ENCODE results near the gene GRPEL1.

GRPEL1 gene

DNA sequence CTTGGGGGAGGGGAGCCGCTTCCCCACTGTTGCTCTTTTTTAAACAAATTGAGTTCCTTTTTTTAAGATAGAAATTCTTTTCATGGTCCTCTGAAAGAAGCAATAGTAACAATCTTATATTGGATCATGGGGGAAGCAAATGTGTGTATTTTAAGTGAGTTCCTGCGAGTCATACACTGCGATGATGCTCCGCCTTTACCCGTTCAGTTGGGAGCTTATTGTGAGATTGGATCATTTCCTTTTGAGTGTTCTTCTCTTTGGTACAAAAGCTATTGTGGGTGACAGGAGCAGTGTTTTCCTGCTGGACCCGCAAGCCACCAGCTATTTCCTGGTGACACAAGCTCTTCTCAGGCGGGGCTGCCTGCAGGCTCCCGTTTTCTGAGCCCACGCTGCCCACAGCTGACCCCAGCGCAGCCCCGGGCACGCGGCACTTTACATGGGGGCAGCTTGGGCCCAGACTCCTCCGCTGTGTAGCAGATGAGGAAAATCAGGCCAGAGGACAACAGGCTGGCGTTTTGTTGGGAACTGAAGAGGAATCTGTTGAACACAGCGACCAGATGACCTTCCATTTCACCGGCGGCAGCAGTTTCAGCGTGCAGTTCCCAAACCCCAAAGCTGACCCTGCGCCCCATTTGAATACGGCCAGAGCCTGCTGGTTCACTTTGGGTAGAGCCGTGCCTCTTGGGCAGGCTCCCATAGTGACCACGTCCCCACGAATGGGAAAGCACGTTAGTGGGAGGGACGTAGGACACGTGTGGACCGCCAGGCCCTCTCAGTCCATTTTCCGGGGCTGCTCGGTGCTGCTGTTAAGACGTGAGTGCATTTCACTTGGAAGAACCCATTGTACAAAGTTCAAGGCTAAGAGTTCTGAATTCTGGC, 12.5 kb downstream of the GRPEL1 start:
- DNase-seq (ENCODE audit: low read depth) = no peak
- no peak for TF ChIP-seq CTCF (conservative IDR thresholded peaks at IDR 0.05; ENCODE audit: low read length)
- no peak overlapping the region for H3K4me3 ChIP-seq (ENCODE audit: low read length)

DNA sequence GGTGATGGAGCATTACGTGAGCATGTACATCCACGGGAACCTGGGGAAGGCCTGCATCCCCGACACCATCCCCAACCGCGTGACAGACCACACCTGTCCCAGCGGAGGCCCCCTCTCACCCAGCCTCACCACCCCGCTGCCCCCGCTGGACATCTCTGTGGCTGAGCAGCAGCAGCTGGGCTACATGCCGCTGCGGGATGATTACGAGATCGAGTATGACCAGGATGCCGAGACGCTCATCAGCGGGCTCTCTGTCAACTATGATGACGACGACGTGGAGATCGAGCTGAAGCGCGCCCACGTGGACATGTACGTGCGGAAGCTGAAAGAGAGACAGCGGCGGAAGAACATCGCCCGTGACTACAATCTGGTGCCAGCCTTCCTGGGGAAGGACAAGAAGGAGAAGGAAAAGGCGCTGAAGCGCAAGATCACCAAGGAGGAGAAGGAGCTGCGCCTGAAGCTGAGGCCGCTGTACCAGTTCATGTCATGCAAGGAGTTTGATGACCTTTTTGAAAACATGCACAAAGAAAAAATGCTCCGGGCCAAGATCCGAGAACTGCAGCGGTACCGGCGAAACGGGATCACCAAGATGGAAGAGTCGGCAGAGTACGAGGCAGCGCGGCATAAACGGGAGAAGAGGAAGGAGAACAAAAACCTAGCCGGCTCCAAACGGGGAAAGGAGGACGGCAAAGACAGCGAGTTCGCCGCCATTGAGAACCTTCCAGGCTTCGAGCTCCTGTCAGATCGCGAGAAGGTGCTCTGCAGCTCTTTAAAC, 13.6 kb downstream of the GRPEL1 start:
- TF ChIP-seq CTCF (conservative IDR thresholded peaks at IDR 0.05; ENCODE audit: low read length) = no peak
- H3K4me3 ChIP-seq (ENCODE audit: low read length) = no peak overlapping the region
- no peak for DNase-seq (ENCODE audit: low read depth)

DNA sequence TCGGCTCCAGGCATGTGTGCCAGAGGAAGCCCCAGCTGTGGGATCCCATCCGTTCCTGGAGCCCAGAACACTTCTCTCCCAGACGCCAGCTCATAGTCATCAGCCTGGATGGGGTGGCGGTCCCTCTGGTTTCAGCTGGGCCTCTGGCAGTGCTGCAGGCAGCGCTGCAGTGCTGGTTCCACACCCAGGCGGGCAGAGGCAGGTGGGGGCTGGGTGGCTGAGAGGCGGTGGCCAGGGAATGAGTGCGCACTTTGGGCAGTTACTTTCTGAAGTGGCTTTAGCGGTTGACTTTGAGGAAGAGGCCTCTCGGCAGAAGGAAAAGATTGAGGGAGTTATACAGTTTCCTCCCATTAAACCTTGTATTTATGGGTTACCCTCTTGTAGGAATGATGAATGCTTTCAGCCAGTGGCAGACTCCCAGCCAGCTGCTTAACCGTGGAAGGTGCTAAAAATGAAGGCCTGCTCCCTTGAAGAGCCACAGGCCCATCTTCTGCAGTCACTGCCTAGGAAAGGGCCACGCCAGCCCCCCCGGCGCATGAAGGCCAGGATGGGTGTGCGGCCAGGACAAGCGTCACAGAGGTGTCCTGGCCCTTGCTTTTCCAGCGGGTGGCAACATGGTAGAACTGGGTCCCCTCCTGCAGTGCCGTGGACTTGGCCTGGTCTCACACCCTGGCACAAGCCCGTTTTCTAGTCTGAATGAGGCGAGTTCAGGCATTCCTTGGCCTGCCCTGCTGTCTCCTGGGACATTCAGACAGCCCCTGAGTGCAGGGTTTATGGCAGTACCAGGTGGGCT, 14.7 kb downstream of the GRPEL1 start:
- DNase-seq (ENCODE audit: low read depth) = peak; percentile 41
- H3K4me3 ChIP-seq (ENCODE audit: low read length) = no peak overlapping the region
- no peak for TF ChIP-seq CTCF (conservative IDR thresholded peaks at IDR 0.05; ENCODE audit: low read length)

DNA sequence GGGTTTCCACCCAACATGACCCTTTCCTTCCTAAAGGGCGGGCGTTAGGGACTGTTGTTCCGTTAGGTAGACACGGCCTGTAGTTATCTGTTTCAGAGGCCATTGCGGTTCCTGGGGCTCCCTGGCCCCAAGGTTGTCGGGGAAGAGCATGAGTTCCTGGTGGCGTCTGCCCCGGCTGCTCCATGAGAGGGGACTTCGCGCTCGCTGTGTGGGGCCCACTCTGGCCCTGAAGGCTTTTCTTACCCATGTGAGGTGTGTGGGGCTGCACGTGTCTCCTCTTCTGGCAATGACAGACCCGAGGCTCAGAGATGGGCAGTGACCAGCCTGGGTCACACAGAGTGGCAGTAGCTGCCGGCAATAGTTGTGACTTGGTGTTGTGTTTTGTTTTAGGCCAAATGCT, 15.6 kb downstream of the GRPEL1 start:
- TF ChIP-seq CTCF (conservative IDR thresholded peaks at IDR 0.05; ENCODE audit: low read length) = no peak

GRCh38 chr4:7051905-7052304, 16.0 kb downstream of the GRPEL1 start:
- no peak for DNase-seq (ENCODE audit: low read depth)
- no peak for TF ChIP-seq CTCF (conservative IDR thresholded peaks at IDR 0.05; ENCODE audit: low read length)
- H3K4me3 ChIP-seq (ENCODE audit: low read length) = no peak overlapping the region

More for the DNA sequence above, 15.6 kb downstream of the GRPEL1 start:
- H3K4me3 ChIP-seq (ENCODE audit: low read length) = no peak overlapping the region
- no peak for DNase-seq (ENCODE audit: low read depth)

DNA sequence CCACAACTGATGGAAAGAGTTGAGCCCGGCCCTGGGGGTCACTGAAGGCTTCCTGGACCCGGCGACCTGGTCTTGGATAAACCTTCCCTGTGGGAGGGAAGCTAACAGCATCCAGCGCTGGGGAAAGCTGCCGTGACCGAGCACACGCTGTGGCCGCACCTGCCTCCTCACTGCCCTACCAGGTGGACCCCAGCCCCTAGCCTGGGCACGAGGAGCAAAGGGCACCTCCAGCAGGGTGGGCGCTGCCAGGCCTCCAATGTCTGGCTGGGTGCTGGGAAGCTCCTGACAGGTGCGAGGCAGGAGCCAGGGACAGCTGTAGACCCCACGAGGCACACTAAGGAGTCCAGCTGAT, 16.7 kb downstream of the GRPEL1 start:
- TF ChIP-seq CTCF (conservative IDR thresholded peaks at IDR 0.05; ENCODE audit: low read length) = no peak
- DNase-seq (ENCODE audit: low read depth) = no peak
- no peak overlapping the region for H3K4me3 ChIP-seq (ENCODE audit: low read length)

All from AG10803 (cell line).